HG02885 (cell line): ENCODE data around the gene NIF3L1.
"Not testable (repeated sequence)": the region's sequence is repeated elsewhere in the genome, so short reads cannot be mapped to it uniquely, and the experiment has no call there.

Source experiments
- ATAC-seq: cut with Tn5 transposase; IDR thresholded peaks from one replicate; pipeline ENCODE4 v1.9.1; 2021; ENCODE audit warnings: mild to moderate bottlenecking; ENCODE audit not compliant: unreplicated experiment, poor library complexity

Gene NIF3L1

DNA sequence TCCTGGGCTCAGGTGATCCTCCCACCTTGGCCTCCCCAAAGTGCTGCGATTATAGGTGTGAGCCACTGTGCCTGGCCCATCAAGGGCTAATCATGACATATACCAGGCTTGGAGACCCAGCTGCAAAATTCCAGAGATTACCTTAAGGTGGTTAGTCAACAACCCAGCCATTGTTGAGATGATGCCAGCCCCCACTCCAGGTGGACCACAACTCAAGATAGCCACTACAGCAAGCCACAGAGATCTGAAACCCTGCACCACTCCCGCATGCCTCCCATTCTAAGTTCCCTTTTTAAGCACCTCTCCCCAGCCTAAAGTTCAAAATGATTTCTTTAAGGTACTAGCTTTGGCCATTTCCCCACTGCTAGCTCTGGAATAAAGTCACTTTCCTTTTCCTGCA, 20.2 kb upstream of the NIF3L1 start:
- no peak for ATAC-seq

DNA sequence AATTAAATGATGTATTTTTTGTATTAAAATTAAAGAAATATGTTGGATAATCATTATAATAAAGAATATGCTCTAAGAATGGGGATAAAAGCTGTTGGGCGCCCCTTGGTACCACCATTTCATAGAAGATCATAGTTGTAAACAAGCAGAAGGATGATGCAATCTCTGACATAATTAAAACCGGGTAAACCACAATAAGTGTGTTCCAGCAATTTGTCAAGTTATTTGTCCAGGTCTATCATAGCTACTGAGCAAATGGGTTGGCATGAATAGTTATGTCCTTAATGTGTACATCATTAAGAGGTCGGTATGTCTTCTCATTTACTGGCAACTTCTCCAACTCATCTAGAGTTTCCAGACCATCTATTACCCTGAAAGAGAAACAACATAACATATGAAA, 18.0 kb upstream of the NIF3L1 start:
- no peak for ATAC-seq

DNA sequence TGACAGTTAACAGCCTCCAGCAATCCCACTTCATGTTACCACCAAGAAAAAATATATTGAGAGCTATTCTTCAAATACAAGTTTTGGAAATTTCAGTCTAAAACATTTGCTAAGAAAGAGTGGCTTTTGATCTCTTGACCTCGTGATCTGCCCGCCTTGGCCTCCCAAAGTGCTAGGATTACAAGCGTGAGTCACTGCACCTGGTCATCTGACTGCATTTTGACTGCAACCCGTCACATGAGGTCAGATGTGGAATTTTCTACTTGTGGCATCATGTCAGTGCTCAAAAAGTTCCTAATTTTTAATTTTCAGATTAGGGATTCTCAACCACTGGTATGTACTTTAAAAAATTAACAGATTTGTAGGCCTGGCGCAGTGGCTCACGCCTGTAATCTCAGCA, 15.6 kb upstream of the NIF3L1 start:
- no peak for ATAC-seq

DNA sequence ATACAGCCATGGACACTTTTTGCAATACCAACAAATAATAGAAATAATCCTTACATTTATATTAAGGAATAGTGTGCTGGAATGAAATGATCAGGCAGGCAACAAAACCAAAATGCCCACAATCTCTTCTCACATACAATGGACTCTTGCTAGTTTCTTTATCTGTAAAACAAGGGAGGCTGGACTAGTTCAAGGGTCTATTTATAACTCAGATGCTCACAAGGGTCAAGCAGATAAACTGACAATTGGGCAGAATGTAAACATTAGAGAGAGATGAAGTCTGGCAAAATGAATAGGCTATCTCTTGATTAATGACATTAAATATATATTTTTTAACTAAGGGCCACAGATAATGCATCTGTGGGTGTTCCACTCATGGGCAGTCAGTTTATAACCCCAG, 11.7 kb upstream of the NIF3L1 start:
- ATAC-seq, result no peak

DNA sequence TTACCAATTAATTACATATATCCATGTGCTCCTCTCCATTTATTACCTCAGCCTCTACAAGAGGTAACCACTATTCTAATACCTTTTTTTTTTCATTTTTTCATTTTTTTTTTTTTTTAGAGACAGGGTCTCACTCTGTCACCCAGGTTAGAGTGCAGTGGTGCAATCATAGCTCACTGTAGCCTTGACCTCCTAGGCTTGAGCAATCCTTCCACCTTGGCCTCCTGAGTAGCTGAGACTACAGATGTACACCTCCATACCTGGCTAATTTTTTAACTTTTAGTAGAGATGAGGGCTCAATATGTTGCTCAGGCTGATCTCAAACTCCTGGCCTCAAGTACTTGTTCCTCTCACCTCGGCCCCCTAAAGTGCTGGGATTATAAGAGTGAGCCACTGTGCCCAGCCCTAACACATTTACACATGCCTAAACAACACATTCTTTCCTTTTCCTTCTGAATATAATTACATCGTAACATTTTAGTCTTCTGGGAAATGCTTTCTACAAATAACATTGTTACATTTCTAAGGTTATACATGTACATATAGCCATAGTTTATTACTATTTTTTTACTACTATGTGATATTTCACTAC, 10.8 kb upstream of the NIF3L1 start:
- ATAC-seq, result no peak

DNA sequence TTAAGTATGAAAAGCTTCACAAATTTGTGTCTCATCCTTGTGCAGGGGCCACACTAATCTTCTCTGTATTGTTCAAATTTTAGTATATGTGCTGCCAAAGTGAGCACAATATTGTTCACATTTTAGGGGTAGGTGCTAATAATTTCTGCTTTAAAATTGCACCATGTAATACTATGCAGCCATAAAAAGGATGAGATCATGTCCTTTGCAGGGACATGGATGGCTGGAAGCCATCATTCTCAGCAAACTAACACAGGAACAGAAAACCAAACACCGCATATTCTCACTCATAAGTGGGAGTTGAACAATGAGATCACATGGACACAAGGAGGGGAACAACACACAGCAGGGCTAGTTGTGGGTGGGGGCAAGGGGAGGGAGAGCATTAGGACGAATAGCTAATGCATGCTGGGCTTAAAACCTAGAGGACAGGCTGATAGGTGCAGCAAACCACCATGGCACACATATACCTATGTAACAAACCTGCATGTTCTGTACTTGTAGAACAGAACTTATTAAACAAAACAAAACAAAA, 7.4 kb upstream of the NIF3L1 start:
- not testable (repeated sequence) for ATAC-seq

DNA sequence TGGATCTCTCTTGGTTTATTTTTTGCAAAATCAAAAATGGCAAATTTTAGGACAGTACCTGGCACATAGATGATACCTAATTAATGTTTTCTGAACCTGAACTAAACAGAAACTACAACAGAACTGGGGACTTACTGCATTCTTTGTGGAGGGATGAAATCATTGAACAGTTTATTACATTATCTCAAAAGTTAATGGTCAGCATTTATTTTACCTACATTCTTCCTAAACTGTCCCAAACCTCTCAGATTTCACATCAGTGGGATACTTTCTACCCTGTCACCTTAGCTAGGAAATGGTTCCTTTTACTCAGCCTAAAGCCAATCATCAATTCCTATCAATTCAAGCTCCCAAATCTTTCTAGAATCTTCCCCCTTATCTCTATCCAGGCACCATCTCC, 10.3 kb downstream of the NIF3L1 start:
- ATAC-seq, result no peak

DNA sequence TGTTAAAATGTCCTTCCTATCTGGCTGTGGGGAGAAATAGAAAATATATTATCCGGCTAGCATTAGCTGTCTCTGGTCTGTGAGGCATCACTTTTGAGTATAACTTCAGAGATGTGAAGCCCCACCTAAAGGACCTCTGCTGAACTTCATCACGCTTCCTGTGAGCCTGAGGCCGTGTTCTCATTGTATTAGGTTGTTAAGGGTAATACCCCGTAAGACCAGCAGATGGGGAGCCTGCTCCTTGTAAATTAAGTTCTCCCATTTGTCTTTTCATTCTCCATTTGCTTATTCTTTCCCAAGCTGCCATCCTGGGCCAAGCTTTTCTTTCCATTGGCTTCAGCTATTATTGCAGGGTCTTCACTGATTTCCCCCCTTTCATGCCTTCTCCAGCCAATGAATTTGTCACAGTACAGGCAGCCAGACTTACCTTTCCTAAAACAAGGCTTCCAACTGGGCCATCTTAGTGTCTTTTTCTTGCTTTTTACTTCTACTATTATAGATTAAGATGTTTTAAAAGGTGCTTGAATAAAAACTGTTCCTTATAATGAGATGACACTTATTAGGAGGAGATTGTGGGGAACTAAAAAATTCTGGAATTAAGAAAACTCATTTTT, 12.4 kb downstream of the NIF3L1 start:
- ATAC-seq, result peak; percentile 99

DNA sequence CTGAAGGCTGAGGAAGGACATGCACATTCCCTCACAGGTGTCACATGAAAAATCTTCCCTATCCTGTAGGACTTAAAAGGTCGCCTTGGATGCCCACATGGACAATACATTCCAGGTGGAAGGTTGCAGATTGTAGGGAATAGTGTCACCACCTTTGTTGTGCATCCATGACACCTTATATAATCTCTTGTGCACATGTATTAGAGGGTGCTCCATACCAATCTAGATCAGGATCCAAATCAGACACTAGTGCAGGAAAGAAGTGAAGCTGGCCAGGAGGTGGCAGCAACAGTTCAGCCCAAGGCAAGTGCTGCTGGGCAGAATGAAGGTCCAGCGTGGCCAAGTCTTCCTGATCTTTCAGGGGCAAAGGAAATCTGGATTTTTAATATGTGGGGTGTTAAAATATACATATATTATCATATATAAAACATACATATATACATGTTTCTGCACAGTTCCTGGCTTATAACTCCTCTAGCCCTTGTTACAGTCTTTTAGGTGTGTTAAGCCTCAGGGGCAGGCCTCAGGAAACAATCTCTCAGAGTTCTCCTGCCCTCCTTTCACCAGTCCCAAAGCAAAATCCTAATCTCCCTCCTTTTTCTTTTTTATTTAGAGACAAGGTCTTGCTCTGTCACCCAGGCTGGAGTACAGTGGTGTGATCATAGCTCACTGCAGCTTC, 16.6 kb downstream of the NIF3L1 start:
- ATAC-seq, result peak; percentile 57

DNA sequence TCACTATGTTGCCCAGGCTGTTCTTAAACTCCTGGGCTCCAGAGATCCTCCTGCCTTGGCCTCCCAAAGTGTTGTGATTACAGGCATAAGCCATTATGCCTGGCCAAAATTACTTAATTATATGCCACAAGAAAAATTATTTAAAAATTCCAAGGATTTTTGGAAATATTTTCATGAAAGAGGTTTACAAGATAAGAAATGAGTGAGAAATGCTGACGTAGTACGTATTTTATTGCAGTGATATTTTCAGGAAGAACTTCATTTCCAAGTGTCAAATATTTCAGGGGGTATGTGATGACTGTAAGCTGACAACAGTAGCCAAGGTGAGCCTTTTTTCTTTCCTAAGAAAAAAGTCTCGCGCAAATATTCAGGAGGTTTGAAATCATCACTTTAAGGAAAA, 20.8 kb downstream of the NIF3L1 start:
- ATAC-seq, result no peak

DNA sequence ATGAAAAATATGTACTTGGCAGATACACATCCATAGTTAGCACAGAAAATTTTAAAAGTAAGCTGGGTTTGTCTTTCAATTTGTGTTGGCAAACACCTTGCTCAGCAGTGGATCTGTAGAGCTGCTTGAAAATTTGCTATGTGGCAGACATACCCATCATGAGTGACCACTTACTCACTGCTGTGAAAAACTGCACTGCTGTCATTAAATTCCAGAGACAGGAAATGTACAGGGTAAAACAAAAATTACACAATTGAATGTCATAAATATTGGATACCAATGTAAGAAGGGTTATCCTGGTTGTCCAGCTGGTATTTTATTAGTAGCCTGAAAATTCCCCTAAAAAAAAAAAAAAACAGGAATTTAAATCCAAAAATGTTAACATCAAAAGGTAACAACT, 24.5 kb downstream of the NIF3L1 start:
- ATAC-seq, result no peak

DNA sequence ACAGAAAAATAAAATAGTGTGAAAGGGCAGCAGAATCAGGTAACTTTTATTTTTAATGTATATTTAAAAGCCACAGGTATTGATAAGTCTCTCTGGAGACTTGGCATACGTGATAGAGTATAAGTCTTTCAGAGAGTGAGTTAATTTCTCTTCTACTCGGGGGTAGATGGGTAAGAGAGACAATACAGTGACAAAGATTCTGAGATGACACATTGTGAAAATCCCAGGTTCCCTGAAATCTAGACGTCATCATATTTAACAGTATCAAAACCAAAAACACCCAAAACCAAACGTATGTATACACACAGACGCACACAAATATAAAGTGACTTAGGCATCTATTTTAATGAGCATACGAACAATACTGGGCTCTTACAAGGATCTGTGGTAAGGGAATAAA, 33.3 kb downstream of the NIF3L1 start:
- no peak for ATAC-seq

DNA sequence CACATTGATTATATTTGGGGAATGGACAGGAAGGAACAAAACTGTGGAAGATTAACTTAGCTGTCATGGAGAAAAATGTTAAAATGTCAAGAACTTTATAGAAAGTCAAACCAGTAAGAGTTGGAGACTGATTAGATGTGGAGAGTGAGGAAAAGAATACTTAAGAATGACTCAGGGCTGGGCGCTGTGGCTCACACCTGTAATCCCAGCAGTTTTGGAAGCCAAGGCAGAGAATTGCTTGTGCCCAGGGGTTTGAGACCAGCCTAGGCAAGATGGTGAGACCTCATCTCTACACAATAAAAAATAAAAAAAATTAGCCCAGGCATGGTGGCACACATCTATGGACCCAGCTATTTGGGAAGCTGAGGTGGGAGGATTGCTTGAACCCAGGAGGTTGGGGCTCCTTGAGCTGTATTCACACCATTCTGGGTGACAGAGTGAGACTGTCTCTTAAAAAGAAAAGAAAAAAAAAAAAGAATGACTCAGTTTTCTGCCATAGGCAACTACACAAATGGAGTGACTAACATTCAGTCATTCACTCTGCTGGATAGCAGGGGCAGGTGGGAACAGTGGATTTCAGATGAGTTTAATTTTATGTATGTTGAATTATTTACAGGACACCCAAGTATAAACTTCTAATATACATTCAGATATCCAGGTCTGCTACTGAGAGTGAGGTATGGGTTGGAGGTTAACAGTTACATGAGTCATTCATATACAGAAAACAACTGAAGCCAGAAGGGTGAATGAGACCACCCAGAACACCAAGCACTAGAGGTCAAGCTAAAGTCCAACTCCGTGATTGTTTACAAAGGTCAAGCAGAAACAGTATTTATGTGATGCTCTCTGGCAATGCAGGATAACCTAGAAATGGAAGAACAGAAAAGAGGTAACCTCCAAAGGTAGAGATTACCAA, 40.4 kb downstream of the NIF3L1 start:
- no peak for ATAC-seq

DNA sequence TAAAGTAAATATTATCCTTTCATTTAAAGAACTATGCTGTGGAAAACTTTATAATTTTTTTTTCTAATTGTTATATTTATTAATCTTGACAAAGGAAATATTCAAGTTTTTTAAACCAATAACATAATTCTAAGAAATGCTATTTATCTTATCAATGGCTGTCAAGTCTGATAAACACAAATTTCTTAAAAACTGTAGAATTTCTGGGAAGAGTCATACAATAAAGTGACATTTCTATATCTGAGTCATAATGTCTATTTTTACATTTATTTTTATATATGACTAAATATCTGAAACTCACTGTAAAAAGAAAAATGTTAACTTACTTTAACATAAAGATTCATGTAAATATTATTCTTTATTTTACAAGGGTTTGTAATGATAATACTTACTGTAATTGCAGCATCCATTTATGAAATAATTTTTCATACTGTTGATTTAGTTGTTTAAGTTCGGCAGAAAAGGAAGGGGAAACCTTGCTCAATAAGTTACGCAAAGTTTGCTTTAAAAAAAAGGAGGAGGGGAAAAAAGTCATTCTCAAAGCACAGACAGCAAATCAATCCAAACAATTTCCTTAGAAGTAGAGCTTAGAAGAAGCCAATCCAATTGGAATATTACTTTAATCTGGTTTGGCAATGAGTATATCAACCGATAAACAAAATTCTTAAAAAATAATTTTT, 41.9 kb downstream of the NIF3L1 start:
- no peak for ATAC-seq

DNA sequence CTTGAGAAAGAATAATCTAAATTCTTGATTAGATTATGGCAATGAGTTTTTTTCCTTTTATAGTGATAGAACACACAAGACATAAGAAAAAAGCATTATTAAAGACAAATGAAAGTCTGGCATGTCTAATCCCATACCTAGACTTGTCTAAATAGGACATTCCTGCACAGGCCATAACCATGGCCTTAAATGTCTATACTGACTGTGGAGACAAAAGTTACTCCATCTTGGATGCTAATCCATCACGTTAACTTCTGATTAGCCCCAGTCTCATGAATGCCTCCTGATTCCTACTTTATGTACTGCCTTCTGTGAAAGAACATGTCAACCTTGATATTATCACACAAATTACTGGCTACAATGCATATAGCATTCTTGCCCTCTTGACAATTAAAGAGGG, 50.7 kb downstream of the NIF3L1 start:
- ATAC-seq, result no peak

DNA sequence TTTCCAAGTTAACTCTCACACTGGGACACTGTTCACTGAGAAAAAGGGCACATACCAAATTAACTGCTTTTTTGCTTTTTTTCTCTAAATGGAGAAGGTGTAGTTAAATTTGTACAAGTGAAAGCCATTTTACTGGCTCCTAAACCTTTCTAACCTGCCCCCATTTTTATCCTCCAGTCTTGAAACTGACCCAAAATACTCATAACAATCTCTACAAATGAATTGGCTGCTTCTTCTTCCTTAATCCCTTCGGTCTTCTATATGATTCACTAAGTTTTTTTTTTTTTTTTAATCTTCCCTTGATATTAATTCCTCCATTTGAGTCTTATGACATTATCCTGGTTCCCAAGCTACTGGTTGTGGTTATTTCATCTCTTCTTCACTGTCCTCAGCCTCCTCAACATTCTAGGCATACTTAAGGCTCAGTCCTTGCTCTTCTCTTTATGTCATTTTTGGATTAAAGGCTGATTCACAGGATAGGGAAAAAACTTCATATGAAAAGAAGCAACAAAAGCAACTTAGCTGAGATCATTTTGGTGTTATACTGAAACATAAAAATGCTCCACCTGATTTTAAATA, 54.4 kb downstream of the NIF3L1 start:
- no peak for ATAC-seq

DNA sequence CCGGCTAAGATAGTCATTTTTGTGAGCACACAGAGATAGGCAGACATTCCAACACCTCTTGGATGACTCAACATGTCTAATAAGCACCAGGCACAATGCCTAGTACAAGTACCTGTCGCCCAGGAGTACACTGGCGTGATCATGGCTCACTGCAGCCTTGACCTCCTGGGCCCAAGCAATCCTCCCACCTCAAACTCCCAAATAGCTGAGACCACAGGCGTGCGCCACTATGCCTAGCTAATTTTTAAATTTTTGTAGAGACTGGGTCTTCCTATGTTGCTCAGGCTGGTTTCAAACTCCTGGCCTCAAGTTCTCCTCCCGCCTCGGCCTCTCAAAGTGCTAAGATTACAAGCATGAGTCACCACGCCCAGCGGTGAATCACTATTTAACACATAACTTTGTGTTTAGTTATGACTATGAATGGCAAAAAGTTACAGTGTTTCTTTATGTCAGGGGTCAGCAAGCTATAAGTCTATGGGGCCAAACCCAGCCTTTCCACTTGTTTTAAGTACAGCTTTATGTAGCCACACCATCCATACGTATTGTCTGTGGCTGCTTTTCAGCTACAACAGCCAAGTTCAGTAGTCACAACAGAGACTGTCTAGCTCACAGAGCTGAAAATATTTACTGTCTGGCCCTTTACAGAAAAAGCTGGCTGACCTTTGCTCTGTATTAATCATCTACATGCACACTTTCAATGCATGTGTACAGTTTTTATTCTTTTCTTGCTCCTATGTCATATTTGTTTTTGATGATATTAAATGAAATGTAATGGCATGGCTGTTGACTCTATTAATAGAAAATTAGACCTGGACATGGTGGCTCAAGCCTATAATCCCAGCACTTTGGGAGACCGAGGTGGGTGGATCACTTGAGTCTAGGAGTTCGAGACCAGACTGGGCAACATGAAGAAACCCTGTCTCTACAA, 55.6 kb downstream of the NIF3L1 start:
- no peak for ATAC-seq

DNA sequence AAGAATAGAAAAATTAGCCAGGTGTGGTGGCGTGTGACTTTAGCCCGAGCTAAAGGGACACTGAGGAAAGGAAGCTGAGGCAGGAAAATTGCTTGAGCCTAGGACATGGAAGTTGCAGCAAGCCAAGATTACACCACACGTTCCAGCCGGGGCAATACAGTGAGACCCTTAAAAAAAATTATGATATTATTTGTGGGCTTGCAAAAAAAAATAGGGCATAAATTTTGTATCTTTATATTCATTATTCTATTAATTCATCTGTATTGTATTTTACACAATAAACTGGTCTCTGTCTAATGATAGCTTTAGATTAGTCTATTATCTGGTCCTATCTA, 56.2 kb downstream of the NIF3L1 start:
- ATAC-seq, result no peak

DNA sequence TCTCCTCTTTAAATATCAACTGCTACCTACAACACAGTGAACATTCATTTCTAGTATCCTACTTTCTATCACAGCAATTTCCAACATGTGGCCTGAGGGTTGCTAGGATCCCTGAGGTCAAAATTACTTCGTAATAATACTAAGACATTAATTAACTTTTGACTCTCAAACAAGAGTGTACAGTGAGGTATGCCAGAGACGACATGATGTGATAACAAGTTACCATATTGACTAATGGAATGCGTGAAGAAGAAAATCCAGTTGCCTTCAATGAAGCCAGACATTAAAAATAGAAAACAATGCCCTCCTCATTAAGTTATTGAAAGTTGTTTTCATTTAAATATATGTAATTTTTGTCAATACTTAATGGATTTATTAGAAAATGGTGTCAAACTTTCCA, 61.2 kb downstream of the NIF3L1 start:
- ATAC-seq, result no peak
